ENCODE measurements around the gene TCF7L1. TPM values are rescaled to one million over a fixed set of nuclear protein-coding genes. Genes with fewer than 3 reads are reported as not detected.
A peak's percentile ranks its signal among the peaks of the same experiment; 100 is the strongest.

The TCF7L1 gene
- total and polyA plus RNA-seq, 2 of the 13 experiments (the other 11 are each of a cell fraction or from before 2014, with no cell fraction given) = 0.04 to 0.15 TPM

DNA sequence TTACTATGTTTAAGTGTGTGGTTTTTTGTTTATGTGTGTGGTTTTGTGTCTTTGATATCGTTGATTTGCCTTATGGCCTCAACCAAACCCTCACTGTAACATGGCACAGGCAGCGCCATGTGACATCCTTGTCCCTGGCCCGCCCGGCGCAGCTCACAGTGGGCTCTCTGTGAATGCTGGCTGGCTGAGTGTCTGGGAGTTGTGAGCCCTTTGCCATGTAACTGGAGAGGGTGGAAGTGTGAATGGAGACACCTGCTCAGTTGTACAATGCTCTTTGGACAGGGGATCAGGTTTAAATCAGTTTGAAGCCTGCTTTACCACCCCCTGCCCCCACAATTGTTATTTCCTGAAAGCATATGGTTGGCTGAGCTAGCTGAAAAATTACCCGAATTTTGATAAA, 41.8 kb downstream of the TCF7L1 start (continued):
- TF ChIP-seq, protein P1, sequence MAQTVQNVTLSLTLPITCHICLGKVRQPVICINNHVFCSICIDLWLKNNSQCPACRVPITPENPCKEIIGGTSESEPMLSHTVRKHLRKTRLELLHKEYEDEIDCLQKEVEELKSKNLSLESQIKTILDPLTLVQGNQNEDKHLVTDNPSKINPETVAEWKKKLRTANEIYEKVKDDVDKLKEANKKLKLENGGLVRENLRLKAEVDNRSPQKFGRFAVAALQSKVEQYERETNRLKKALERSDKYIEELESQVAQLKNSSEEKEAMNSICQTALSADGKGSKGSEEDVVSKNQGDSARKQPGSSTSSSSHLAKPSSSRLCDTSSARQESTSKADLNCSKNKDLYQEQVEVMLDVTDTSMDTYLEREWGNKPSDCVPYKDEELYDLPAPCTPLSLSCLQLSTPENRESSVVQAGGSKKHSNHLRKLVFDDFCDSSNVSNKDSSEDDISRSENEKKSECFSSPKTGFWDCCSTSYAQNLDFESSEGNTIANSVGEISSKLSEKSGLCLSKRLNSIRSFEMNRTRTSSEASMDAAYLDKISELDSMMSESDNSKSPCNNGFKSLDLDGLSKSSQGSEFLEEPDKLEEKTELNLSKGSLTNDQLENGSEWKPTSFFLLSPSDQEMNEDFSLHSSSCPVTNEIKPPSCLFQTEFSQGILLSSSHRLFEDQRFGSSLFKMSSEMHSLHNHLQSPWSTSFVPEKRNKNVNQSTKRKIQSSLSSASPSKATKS (CRISPR knock-in tag; IDR thresholded peaks at IDR 0.05) = no peak
- TF ChIP-seq POLR2AphosphoS5 (IDR thresholded peaks at IDR 0.05; ENCODE audit: low read depth, low read length) = no peak
- TF ChIP-seq, protein P2, sequence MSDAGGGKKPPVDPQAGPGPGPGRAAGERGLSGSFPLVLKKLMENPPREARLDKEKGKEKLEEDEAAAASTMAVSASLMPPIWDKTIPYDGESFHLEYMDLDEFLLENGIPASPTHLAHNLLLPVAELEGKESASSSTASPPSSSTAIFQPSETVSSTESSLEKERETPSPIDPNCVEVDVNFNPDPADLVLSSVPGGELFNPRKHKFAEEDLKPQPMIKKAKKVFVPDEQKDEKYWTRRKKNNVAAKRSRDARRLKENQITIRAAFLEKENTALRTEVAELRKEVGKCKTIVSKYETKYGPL (CRISPR knock-in tag; IDR thresholded peaks at IDR 0.05) = no peak
- TF ChIP-seq ZSCAN30 (CRISPR knock-in tag; IDR thresholded peaks at IDR 0.05) = no peak
- no peak for TF ChIP-seq XBP1 (CRISPR knock-in tag; IDR thresholded peaks at IDR 0.05)
- no peak for TF ChIP-seq ZBTB7A (CRISPR knock-in tag; IDR thresholded peaks at IDR 0.05)
- no peak for TF ChIP-seq HIVEP1 (CRISPR knock-in tag; IDR thresholded peaks at IDR 0.05)
- no peak for TF ChIP-seq ZNF44 (CRISPR knock-in tag; IDR thresholded peaks at IDR 0.05)
- no peak for TF ChIP-seq RFX5 (IDR thresholded peaks at IDR 0.05; ENCODE audit: low read depth, low read length)
- no peak for TF ChIP-seq ZNF720 (CRISPR knock-in tag; IDR thresholded peaks at IDR 0.05)
- no peak for TF ChIP-seq HMG20B (CRISPR knock-in tag; conservative IDR thresholded peaks at IDR 0.05)
- no peak for TF ChIP-seq MAZ (IDR thresholded peaks at IDR 0.05; ENCODE audit: borderline replicate concordance, low read depth, low read length)
- TF ChIP-seq MAZ (CRISPR knock-in tag; IDR thresholded peaks at IDR 0.05; ENCODE audit: low read depth) = no peak
- TF ChIP-seq ZNF605 (CRISPR knock-in tag; IDR thresholded peaks at IDR 0.05) = peak; percentile 72; the same call in 1 of the 2 replicates
- TF ChIP-seq, protein P3, sequence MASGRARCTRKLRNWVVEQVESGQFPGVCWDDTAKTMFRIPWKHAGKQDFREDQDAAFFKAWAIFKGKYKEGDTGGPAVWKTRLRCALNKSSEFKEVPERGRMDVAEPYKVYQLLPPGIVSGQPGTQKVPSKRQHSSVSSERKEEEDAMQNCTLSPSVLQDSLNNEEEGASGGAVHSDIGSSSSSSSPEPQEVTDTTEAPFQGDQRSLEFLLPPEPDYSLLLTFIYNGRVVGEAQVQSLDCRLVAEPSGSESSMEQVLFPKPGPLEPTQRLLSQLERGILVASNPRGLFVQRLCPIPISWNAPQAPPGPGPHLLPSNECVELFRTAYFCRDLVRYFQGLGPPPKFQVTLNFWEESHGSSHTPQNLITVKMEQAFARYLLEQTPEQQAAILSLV (CRISPR knock-in tag; IDR thresholded peaks at IDR 0.05; ENCODE audit: borderline replicate concordance) = no peak
- no peak for TF ChIP-seq DPF2 (CRISPR knock-in tag; IDR thresholded peaks at IDR 0.05; ENCODE audit: borderline replicate concordance, low read depth)
- TF ChIP-seq, protein P4, sequence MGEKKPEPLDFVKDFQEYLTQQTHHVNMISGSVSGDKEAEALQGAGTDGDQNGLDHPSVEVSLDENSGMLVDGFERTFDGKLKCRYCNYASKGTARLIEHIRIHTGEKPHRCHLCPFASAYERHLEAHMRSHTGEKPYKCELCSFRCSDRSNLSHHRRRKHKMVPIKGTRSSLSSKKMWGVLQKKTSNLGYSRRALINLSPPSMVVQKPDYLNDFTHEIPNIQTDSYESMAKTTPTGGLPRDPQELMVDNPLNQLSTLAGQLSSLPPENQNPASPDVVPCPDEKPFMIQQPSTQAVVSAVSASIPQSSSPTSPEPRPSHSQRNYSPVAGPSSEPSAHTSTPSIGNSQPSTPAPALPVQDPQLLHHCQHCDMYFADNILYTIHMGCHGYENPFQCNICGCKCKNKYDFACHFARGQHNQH (CRISPR knock-in tag; IDR thresholded peaks at IDR 0.05) = 0 out of 2 replicates have a peak, but pooled peaks have one; percentile 2
- TF ChIP-seq, protein P5, sequence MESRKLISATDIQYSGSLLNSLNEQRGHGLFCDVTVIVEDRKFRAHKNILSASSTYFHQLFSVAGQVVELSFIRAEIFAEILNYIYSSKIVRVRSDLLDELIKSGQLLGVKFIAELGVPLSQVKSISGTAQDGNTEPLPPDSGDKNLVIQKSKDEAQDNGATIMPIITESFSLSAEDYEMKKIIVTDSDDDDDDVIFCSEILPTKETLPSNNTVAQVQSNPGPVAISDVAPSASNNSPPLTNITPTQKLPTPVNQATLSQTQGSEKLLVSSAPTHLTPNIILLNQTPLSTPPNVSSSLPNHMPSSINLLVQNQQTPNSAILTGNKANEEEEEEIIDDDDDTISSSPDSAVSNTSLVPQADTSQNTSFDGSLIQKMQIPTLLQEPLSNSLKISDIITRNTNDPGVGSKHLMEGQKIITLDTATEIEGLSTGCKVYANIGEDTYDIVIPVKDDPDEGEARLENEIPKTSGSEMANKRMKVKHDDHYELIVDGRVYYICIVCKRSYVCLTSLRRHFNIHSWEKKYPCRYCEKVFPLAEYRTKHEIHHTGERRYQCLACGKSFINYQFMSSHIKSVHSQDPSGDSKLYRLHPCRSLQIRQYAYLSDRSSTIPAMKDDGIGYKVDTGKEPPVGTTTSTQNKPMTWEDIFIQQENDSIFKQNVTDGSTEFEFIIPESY (CRISPR knock-in tag; IDR thresholded peaks at IDR 0.05) = 0 out of 2 replicates have a peak, but pooled peaks have one; percentile 16
- TF ChIP-seq, protein P6, sequence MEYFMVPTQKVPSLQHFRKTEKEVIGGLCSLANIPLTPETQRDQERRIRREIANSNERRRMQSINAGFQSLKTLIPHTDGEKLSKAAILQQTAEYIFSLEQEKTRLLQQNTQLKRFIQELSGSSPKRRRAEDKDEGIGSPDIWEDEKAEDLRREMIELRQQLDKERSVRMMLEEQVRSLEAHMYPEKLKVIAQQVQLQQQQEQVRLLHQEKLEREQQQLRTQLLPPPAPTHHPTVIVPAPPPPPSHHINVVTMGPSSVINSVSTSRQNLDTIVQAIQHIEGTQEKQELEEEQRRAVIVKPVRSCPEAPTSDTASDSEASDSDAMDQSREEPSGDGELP (IDR thresholded peaks at IDR 0.05; ENCODE audit: borderline replicate concordance, low read depth) = no peak
- TF ChIP-seq, protein P7, sequence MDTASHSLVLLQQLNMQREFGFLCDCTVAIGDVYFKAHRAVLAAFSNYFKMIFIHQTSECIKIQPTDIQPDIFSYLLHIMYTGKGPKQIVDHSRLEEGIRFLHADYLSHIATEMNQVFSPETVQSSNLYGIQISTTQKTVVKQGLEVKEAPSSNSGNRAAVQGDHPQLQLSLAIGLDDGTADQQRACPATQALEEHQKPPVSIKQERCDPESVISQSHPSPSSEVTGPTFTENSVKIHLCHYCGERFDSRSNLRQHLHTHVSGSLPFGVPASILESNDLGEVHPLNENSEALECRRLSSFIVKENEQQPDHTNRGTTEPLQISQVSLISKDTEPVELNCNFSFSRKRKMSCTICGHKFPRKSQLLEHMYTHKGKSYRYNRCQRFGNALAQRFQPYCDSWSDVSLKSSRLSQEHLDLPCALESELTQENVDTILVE (CRISPR knock-in tag; IDR thresholded peaks at IDR 0.05) = no peak
- no peak for TF ChIP-seq ZNF263 (CRISPR knock-in tag; IDR thresholded peaks at IDR 0.05)
- TF ChIP-seq ZFP62 (CRISPR knock-in tag; IDR thresholded peaks at IDR 0.05) = no peak

All from HepG2 (cell line).